GM18499 (cell line): ENCODE data around the gene ALDH1L1.

ENCODE experiments used
- ATAC-seq: cut with Tn5 transposase; IDR thresholded peaks from one replicate; pipeline ENCODE4 v1.9.1; 2021; ENCODE audit warnings: moderate number of reproducible peaks; ENCODE audit not compliant: insufficient read depth, unreplicated experiment

The ALDH1L1 gene

GRCh38 chr3:126155819-126156218 lies 24.6 kb downstream of the ALDH1L1 start:
- ATAC-seq = no peak

- ATAC-seq = no peak
Observed at GRCh38 chr3:126155280-126155640, 25.1 kb downstream of the ALDH1L1 start.

GRCh38 chr3:126154391-126155279 lies 25.8 kb downstream of the ALDH1L1 start:
- no peak for ATAC-seq

- ATAC-seq = no peak
Observed at GRCh38 chr3:126153695-126154360, 26.6 kb downstream of the ALDH1L1 start.

DNA sequence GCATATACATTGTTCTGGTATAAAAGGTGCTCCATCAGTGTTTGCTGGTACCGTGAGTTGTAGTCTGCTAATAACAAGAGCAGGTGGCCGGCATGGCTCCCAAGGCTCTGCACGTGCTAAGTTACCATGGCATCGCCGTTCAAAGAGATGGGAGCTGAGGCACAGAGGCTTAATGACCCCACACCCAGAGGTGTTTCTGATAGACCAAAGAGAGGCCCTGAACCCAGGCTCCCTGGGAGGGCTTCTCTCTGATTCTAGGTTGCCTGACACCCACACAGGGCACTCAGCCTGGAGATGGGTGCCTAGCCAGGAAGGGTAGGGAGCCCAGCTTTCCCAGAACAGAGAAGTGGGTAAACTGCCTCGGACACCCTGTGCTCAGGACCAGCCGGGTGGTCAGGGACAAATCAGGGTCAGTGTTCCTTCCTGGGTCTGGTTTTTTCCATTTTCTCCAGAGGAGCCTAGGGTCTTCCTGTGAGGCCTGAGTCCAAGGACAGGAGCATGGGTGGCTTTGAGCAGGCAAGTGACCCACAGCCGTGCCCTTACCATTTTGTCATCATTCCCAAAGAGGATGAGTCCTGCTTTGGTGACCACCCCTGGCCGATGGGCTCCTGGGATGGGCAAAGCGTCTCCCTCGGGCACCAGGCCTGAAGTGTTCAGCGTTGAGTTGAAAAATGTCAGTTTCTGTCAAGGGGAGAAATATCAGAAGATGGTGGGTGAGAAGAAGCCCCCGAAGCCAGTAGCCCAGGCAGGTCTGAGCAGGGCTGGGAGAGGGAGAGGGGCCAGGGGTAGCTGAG lies 27.3 kb downstream of the ALDH1L1 start:
- ATAC-seq = no peak

- ATAC-seq = no peak
Observed at GRCh38 chr3:126152458-126152857, 27.9 kb downstream of the ALDH1L1 start.

- ATAC-seq = no peak
Observed at GRCh38 chr3:126151562-126152302, 28.7 kb downstream of the ALDH1L1 start.

GRCh38 chr3:126149960-126150515 lies 30.3 kb downstream of the ALDH1L1 start:
- ATAC-seq = no peak

DNA sequence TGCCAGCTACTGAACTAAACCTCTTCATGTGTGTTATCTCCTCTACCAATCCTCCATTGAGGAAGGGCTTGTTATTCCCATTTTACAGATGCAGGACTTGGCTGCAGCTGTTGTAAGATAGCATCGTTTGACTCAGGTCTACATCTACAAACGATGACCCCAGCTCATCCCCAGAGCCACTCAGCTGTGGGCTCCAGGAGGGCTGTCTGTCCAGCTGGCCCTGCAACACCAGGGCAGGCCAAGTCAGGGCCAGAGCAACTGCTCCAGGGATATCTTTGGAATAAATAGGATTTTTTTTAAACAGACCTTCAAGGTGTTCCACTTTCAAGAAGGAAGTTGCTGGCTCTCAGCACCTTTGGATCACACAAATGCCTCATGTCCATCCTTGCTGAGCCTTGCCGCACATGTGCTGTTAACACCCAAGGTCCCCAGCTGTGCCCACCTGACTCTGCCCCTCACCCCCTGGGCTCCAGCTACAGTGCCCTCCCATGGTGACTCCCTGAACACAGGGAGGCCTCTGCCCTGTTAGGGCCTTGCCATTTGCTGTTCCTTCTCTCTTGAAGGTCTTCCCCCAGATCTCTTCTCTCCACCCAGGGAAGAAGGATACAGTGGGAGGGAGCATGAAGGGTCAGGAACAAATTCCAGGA lies 31.0 kb downstream of the ALDH1L1 start:
- ATAC-seq = no peak

- ATAC-seq = no peak
Observed at GRCh38 chr3:126147932-126148683, 32.3 kb downstream of the ALDH1L1 start.

DNA sequence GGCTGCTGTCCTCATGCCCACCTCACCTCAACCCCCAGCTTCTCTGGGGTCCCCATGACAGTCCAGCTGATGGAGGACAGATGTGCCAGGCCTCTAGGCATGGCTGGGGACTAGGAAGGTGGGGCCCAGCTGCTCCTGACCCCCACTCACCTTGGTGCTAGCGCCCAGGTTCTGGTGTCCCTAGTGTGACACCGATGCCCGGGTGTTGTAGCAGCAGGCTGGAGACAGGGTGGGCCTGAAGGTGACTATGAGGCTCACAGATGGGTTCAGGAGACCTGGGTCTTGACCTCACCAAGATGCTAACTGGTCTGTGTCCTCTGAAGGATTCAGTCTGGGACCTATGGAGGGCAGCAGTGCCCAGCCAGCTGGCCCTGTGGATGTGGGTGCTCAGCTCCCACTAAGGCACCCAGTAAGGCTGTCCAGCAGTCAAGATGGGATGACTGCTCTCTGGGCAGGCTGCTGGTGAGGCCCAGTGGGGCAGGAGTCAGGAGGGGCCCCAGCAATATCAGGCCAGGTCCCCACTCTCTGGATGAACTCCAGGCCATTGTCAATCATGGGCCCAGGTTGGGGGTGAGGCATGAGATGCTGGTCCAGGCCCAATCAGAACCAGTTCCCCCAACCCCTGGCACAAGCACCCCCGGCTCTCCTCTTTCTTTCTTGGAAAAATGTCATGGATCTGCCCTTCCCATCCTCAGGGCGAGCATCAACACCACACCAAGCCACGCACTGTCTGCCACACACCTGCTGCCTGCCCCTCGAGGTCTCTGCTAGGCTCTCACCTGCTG lies 33.0 kb downstream of the ALDH1L1 start:
- ATAC-seq = no peak

DNA sequence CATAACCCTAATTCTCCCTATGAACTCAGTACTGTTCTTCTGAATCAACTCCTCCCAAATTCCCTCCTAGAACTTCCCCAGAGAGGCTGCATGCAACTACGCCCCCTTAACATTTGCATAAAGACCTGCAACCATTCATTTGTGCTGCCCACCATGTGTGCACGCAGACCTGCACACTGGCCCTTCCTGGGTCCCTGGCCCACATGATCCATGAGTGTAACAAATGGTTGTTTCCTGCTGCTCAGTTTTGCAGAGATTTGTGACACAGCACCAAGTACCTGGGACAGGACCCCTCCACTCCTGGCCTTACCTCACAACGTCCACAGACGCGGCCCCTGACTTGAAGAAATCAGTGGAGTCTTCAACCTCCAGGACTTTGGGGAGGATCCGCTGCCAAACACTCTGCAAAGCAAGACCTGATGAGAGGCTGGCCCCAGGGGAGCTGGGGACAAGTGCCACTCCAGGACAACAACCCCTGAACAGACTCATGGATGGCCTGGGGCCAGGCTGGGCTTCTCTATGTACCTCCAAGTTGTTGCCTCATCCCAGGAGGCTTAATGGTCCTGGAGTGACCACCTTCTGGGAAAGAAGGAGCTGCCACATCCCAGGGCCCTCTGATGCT lies 33.8 kb downstream of the ALDH1L1 start:
- no peak for ATAC-seq

DNA sequence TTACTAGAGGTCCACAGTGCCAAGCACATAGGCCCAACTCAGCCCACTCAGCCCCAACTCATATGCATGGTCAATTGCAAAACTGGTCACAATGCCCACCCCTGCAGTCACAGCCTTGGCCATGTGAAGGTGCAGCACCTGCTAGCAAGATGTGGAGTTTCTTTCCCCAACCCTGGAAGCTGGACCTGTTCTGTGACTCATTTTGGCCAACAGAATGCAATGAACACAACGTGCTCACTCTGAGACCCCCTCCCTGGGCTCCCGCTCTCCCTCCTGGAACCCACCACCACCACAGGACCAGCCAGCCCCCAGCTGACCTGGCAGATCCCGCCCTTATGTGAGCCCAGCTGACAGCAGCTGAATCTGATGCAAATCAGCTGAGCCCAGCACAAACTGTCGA lies 34.4 kb downstream of the ALDH1L1 start:
- ATAC-seq = no peak

DNA sequence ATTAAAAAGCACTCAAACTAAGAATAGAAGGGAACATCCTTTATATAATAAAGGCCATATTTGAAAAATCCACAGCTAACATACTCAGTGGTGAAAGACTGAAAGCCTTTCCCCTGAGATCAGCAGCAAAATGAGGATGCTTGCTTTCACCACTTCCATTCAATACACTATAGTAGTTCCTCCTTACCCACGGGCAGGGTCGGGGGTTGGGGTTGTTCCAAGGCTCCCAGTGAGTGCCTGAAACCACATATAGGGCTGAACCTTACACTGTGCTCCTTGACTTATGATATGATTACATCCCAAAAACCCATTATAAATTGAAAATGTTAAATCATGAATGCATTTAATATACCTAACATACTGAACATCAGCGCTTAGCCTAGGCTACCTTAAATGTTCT lies 37.7 kb downstream of the ALDH1L1 start:
- no peak for ATAC-seq

DNA sequence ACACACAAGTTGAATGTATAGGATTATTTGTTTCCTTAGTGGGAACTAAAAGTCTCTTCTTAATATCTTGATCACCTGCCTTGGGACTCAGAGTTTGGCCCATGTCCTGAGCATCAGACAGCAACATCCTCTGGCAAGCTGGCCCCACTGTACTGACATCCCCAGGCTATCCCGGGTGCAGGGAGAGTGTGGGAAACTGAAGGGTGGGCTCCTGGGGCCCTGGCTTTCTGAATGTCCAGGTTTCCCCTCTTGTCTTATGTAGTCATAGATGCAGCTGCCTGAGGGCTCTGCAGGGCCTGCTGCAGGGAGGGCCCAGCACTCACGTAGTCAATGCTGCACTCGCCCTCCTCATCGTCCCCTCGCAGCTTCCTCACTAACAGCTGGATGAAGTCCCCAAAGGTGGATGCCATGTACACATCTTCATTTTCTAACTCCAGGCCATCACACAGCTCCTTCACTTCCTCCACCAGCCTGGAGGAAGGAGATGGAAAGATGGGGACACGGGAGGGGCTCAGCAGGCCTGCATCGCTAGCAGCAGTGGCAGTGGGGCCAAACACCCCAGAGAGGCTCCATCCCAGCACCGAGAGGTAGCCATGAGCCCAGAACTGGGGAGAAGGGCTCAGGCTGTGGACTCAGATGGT lies 42.8 kb downstream of the ALDH1L1 start:
- no peak for ATAC-seq

- ATAC-seq = no peak
Observed at GRCh38 chr3:126136428-126137220, 43.8 kb downstream of the ALDH1L1 start.
